Pulmonary artery endothelial cell (primary cell): ENCODE measurements around the gene TFIP11. TPM values are rescaled to one million over a fixed set of nuclear protein-coding genes. Genes with fewer than 3 reads are reported as not detected.

Experiments used
- DNase-seq: peaks from one replicate; pipeline ENCODE4 v3.0.0-alpha.2; 2011; ENCODE audit warnings: low read depth, low spot score
- total RNA-seq: library from RNA; depleted of rRNA; stranded (reverse); fragments of >200 nt; gene quantifications from 2 replicates; pipeline ENCODE4 v1.2.3, GENCODE V29; 2014

TFIP11 gene
- total RNA-seq, 1 donor from 2014 or later, result 40.1 TPM

DNA sequence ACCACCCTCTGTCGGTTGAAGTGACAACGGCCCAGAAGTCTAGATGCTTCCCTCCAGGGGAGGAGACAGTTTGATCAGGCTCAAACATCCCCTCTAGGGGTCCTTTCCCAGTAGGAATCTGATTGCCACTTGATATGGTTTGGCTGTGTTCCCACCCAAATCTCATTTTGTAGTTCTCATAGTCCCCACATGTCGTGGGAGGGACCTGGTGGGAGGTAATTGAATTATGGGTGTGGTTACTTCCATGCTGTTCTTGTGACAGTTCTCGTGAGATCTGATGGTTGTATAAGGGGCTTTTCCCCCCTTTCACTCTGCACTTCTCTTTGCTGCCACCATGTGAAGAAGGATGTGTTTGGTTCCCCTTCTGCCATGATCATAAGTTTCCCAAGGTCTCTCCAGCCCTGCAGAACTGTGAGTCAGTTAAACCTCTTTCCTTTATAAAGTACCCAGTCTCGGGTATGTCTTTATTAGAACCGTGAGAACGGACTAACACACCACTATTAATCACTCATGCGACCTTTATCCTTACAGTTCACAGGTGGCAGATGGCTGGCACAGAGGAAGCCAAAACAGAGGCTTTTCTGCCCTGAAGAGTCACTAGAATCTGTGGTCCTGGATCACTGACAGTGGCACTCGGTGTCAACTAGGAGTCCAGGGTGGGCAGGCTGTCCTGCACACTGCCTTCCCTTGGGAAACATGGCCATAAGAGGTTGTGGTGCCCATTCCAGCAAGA lies 61.7 kb downstream of the TFIP11 start:
- DNase-seq, result no peak

- no peak for DNase-seq
These were observed 63.3 kb downstream of the TFIP11 start for GRCh38 chr22:26448941-26449340.

DNA sequence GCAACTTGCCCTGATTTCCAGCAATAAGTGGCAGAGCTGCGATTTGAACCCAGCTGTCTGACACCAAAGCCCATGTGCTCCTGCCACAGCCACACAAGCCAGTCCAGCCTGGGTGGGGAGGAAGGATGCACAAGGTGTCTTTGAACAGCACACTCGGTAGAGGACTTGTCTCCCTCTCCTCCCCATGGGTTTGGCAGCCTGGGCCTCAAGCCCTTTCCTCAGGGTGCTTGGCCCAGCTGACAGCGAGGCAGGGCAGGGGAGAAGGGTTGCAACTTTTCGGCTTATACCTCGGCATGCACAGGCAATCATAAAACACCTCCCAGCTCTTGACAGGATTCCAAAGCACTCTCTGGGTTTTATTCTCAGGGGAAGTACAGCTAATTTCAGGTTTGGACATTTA lies 63.9 kb downstream of the TFIP11 start:
- no peak for DNase-seq

DNA sequence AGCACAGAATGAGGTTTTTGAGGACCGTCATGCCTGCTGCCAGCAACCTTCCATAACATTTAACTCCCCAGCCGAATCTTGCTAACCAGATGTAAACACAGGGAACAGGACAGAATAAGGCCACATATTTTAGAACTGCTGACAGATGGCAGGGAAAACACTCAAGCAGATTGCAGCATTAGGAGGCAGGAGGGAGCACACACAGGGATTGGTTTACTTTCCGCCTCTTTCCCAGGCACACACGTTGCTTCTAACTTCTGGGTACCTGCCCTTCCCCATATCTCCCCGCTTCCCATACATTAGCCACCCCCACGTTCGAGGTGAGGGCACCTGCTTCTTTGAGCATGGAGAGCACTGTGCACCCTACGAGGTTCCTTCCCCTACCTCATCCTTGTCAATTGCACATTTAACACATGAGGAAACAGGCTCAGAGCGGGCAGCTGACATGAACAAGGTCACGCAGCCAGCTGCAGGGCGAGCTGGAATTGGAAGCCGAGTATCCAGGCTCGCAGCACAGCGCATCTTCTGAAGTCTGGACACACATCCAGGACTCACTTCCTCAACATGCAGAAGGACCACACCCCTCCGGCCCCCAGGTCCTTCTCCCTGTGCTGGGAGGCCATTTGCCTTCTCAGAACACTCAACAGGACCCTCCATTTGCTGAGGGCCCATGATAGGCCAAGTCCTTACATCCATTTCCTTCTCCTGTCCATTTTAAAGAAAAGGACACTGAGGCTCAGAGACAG lies 64.5 kb downstream of the TFIP11 start:
- DNase-seq, result no peak

- no peak for DNase-seq
These were observed 65.3 kb downstream of the TFIP11 start for GRCh38 chr22:26446808-26447515.

GRCh38 chr22:26445577-26446275 lies 66.5 kb downstream of the TFIP11 start:
- no peak for DNase-seq

- DNase-seq, result no peak
These were observed 67.5 kb downstream of the TFIP11 start for GRCh38 chr22:26444777-26445176.

- no peak for DNase-seq
These were observed 68.2 kb downstream of the TFIP11 start for GRCh38 chr22:26443901-26444690.

DNA sequence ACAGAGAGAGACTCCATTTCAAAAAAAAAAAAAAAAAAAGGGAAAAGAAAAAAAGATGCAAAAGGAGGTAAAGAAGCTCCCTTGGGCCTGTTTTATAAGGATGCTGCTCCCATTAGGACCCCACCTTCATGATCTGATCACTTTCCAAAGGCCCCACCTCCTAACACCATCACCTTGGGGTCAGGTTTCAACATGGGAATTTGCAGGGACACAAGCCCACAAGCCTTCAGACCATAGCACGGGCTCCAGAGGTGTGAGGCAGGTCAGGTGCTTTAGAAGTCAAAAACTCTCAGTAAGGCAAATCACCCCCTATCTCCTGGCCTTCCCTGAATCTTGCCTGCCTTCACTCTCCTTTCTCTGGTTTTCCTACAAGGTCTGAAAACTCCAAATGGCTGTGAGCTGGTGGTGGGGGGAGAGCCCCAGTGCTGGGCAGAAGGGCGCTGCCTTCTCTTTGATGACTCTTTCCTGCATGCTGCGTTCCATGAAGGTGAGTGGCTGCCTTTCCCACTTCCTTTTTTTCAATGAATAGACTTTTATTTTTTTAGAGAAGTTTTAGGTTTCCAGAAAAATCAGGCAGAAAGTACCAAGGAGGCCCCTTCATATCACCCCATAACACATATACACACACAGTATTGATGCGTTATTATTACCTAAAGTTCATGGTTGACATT lies 70.1 kb downstream of the TFIP11 start:
- no peak for DNase-seq

Other genes with a start within 250 kb of the TFIP11 start
- 7.5 and 8.2 TPM in 2 replicates for gene ASPHD2, start 83.2 kb downstream of the TFIP11 start, total RNA-seq
- 18.0 and 18.4 TPM in 2 replicates for gene HPS4, start 28.7 kb downstream of the TFIP11 start, total RNA-seq
- 17.6 and 28.9 TPM in 2 replicates for gene SRRD, start 28.6 kb downstream of the TFIP11 start, total RNA-seq
- gene TPST2, start 77.7 kb upstream of the TFIP11 start, total RNA-seq, result 33.6 and 56.7 TPM in 2 replicates
- gene CRYBB1, start 105.6 kb upstream of the TFIP11 start, total RNA-seq, result not detected in 2 replicates
- not detected in 2 replicates for gene CRYBA4, start 109.5 kb upstream of the TFIP11 start, total RNA-seq
- 0.26 and 0.32 TPM in 2 replicates for gene MIAT, start 145.1 kb upstream of the TFIP11 start, total RNA-seq